TTC549 (cell line): Measurements from ENCODE around the gene PCF11.
"Not testable (repeated sequence)": the region's sequence is repeated elsewhere in the genome, so short reads cannot be mapped to it uniquely, and the experiment has no call there.

Source experiments
- FAIRE-seq: peaks from 2 replicates; lab custom pipeline; 2012; peaks lifted over from hg19 to GRCh38; lab: Jason Lieb, UNC

The PCF11 gene, protein sequence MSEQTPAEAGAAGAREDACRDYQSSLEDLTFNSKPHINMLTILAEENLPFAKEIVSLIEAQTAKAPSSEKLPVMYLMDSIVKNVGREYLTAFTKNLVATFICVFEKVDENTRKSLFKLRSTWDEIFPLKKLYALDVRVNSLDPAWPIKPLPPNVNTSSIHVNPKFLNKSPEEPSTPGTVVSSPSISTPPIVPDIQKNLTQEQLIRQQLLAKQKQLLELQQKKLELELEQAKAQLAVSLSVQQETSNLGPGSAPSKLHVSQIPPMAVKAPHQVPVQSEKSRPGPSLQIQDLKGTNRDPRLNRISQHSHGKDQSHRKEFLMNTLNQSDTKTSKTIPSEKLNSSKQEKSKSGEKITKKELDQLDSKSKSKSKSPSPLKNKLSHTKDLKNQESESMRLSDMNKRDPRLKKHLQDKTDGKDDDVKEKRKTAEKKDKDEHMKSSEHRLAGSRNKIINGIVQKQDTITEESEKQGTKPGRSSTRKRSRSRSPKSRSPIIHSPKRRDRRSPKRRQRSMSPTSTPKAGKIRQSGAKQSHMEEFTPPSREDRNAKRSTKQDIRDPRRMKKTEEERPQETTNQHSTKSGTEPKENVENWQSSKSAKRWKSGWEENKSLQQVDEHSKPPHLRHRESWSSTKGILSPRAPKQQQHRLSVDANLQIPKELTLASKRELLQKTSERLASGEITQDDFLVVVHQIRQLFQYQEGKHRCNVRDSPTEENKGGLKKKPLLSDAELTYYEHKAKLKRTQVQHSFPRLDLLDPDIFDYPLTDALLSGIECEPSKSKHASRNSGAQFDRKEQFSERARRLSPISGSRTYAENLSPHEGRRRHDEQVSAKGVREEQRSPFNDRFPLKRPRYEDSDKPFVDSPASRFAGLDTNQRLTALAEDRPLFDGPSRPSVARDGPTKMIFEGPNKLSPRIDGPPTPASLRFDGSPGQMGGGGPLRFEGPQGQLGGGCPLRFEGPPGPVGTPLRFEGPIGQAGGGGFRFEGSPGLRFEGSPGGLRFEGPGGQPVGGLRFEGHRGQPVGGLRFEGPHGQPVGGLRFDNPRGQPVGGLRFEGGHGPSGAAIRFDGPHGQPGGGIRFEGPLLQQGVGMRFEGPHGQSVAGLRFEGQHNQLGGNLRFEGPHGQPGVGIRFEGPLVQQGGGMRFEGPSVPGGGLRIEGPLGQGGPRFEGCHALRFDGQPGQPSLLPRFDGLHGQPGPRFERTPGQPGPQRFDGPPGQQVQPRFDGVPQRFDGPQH (N-terminal part only)

DNA sequence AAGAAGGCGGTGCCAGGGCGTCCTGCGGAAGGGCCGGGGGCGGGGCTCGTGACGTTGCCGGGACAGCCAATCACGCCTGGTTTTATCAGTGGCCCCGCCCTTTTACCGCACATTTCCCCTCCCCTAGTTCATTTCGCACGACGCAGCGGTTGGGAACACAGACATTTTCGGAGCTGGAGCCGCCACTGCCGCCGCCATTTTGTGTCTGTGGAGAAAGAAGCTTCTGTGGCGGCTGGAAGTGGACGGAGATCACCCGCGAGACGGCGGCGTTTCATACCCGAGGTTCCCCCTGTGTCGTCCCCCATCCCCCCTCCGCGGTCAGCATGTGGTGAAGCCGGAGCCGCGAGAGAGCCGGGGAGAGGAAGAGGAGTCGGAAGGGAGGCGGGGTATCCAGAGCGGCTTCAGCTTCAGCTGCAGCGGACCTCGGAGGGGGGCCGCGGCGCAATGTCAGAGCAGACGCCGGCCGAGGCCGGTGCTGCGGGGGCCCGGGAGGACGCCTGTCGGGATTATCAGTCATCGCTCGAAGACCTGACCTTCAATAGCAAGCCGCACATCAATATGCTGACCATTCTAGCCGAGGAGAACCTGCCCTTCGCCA, at the start of gene PCF11:
Gene PCF11 (plus strand): TSS at position 136 of the 598 bp plus-strand sequence. CDS start 309 bp downstream, at position 445.
- no peak for FAIRE-seq

DNA sequence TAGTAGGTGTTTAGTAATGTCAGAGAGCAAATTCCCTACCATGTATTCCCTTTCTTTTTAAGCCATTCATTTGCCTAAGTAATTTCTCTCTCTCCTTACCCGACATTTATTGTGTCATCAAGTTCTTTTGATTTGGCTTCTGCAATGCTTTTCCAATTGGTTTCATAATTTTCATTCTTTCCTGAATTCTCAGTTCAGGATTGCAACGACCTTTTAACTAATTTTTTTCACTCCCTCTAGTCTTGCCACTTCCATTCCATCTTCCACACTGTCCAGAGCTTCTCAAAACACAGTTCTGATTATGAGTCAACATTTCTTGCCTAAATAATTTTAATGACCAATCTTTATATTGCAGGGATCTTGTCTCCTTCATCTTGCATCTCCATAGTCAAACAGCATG, 44.0 kb upstream of the PCF11 start:
- FAIRE-seq = no peak

DNA sequence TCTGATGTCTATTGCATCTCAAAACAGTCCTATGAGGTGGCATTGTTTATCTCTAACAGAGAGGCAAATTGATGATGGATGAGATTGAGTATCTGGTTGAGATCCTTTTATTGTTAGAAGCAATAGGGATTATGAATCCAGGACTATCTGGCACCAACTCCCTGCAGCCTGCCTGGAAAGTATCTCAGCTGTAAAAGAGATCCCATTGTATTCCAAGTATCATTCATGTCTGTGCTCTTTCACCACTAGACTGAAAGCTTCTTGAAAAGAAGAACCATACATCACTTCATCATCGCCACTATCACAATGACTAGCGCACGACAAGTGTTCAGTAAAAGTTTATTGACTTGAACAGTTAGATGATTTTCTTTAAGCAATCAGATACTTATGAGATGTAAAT, 41.9 kb upstream of the PCF11 start:
- no peak for FAIRE-seq

DNA sequence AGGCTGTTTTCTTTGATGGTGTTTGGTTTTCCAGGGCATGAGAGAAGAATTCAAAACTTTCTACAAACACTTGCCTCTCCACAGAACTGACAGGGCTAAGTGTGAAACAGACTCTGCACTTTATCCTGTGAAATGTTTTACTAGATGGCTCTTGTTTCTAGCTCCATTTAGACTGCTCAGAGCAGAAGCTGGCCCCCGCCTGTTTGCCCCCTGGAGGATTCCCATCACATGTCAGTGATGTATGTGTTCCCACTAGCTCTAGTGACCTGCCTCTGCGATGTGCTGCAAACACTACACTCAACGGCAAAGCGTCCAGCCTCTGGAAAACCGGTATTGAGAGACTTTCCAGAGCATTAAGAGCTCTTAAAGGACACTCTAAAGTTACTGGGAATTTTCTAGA, 41.4 kb upstream of the PCF11 start:
- FAIRE-seq = no peak

DNA sequence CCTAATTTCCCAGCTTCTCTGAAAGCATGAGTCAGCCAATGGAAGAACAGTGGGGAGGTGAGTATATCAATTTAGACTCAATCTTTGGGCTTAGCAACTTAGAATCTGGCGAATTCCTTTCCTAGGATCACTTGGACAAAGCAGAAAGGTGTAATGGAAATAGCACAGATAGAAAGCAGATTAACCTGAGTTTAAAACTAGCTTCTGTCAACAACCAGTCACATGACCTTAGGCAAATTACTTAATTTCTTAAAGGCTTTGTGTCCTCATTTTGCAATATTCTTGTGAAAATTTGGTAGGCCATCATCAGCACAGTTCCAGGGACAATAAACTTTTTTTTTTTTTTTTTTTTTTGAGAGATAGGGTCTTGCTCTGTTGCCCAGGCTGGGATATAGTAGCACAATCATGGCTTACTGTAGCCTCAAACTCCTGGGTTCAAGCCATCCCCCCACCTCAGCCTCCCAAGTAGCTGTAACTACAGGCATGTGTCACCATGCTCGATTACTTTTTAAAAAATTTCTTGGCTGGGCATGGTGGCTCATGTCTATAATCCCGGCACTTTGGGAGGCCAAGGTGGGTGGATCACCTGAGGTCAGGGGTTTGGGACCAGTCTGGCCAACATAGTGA, 40.8 kb upstream of the PCF11 start:
- no peak for FAIRE-seq

DNA sequence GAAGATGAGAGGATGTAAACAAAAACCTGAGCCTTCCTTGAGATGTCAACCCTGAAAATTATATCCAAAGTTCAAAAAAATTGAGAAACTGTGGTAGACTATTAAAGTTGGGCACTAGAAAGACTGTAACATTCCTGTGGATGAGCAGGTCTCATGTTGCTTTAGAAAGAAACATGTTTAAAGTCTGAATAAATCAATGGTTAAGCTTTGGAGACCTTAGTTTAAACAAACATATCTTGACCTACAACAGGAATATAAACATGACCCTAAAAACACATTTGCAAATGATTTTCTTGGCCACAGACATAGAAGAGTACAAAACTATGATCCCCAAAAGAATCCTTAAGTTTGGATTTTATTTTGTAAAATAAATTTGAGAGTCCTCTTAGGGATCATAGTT, 38.1 kb upstream of the PCF11 start:
- FAIRE-seq = no peak

DNA sequence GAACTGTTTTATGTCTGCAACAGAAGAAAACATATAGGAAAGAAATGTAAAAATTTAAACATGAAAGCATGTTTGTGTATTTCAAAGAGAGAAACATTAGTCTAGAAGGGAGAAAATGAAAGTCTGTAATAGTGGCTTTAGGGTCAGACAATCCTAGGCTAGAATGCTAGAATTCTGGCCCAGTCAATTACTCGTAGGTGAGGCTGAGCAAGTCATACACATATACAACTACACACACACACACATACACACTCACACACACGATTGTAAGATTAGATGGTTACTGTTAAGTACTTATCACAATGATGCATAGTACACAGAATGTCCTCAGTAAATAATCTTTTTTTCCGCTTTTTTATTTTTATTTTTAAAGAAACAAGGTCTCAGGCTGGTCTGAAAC, 37.7 kb upstream of the PCF11 start:
- FAIRE-seq = no peak

DNA sequence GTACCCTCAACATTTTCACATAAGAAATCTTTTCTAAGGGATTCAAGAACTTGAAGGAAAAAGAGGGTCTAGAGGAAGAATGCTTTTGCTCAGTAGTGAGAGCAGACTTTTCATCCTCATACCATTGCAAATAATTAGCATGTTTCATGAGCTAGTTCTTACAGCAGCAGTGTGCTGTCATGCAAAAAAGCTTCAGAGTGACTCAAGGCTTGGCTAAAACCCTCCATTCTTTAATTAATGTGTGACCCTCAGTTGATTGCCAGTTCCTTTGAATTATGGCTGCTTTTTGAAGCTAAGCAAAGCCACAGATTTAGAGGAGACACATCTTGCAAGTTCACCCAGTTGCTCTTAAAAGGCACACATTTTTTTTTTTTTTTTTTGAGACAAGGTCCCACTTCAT, 36.6 kb upstream of the PCF11 start:
- FAIRE-seq = no peak

DNA sequence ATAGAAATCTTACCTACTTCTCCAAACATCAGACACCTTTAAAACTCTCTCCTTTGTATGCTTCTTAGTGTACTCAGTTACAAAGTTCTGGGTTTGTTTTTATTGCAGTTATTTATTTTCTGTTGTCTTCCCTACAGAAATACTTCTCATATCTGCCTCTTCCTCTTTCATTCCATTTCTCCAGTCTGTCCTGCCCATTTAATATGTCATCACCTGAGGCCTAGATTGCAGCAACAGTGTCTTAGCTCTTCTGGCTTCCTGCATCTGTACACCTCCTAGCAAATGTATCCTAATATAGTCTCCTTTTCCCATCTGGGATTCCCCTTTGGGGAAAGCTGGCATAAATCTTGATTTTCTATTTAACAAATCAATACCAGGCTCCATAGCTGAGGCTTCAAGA, 34.9 kb upstream of the PCF11 start:
- no peak for FAIRE-seq

DNA sequence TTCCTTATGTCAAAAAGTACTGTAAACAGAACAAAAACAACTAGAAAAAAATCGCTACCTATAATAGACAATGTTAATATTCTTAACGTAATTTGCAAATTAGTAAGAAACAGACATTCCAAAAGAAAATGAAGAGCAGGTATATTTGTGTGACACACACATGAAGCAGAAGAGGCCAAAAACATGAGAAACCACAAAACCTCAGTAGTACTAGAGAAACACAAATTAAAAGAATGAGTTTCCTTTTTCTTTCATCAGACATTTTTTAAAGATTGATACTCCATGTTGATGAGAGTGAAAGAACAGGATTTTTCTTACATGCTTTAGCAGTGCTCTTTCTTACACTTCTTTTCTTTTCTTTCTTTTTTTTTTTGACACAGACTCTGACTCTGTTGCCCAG, 34.2 kb upstream of the PCF11 start:
- FAIRE-seq = no peak

DNA sequence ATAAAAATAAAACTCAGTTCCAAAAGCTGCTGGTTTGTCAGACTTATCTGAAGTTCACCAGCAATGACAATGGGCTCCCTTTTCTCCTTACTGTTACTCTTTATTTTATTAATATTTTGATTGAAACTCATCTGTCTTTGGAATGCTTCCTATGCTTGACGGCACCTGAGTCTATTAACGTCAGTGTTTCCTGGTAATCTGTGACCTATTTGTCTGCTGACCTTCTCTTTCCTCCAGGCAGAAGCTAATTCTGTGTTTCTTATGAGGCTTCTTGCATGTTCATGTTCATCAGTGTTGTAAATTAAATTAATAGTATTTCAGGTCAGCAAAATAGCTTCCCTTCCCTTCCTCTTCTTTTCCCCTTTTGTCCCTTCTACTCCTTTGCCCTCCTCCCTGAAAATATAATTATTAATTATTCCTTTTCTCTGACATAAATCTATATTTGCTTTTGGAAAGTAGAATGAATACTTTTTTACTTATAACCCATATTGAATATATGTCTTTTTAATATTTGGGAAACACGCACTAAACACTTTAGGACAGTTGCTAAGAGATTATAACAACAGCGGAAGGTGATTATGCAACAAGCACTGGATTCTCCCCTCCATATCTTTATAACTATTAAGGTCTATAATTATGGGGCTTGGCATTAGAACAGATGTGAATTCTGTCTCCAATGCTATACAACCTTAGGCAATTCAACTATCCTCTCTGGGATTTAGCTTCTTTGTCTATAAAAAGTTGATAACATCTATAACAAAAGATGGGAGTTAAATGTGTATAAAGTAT, 32.1 kb upstream of the PCF11 start:
- FAIRE-seq = no peak

DNA sequence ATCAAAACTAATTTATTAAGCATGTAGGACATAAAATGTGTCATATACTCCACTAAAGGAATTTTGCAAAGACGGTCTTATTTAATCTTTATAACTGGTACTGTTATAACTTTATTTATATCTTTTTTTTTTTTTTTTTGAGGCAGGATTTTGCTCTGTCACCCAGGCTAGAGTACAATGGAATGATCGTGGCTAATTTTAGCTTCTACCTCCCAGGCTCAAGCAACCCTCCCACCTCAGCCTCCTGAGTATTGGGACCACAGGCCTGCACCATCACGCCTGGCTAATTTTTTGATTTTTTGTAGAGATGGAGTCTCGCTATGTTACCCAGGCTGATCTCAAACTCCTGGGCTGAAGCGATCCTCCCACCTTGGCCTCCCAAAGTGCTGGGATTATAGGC, 31.4 kb upstream of the PCF11 start:
- FAIRE-seq = no peak

DNA sequence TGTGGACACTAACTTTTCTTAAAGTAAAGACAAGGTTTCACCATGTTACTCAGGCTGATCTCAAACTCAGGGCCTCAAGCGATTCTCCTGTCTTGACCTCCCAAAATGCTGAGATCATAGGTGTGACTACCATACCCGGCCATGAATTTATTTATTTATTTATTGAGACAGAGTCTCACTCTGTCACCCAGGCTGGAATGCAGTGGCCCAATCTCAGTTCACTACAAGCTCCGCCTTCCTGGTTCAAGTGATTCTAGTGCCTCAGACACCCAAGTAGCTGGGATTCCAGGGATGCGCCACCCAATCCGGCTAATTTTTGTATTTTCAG, 29.7 kb upstream of the PCF11 start:
- FAIRE-seq = no peak

DNA sequence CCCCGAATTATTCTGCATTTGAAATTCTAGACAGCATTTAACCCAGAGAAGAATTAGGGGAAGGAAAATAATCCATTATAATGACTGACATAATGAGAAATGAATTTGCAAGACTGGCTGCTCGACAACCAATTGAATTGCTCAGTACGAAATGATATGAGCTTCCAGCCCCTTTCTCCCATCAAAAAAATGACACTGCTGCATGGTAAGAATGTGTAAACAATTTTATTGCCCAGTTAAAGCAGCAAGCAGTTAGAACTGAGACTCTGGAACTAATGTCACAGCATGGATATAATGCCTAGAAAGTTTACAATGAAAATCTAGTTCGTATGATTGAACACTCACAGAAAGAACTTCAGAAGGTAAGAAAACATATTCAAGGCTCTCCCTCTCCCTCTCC, 24.7 kb upstream of the PCF11 start:
- no peak for FAIRE-seq

DNA sequence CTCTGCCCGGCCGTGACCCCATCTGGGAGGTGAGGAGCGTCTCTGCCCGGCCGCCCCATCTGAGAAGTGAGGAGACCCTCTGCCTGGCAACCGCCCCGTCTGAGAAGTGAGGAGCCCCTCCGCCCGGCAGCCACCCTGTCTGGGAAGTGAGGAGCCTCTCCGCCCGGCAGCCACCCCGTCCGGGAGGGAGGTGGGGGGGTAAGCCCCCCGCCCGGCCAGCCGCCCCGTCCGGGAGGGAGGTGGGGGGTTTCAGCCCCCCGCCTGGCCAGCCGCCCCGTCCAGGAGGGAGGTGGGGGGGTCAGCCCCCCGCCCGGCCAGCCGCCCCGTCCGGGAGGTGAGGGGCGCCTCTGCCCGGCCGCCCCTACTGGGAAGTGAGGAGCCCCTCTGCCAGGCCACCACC, 23.7 kb upstream of the PCF11 start:
- not testable (repeated sequence) for FAIRE-seq

DNA sequence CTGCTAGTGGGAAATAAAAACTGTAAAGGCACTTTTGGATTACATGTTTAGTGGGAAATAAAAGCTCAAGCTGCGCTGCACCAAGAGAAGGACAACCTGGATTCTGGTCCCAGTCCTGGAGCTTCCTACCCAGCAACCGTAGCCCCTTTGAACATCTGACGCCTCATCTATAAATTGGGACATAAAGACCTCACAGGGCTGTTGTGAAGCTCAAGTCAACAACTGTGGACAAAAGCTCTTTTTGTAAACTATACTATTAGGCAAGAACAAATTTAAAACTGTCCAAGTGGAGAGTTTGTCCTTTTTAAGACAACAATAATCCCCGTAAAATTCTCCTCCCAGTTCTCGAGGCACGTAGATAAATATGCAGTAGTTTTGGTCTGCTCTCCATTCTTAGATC, 17.6 kb upstream of the PCF11 start:
- FAIRE-seq = no peak

DNA sequence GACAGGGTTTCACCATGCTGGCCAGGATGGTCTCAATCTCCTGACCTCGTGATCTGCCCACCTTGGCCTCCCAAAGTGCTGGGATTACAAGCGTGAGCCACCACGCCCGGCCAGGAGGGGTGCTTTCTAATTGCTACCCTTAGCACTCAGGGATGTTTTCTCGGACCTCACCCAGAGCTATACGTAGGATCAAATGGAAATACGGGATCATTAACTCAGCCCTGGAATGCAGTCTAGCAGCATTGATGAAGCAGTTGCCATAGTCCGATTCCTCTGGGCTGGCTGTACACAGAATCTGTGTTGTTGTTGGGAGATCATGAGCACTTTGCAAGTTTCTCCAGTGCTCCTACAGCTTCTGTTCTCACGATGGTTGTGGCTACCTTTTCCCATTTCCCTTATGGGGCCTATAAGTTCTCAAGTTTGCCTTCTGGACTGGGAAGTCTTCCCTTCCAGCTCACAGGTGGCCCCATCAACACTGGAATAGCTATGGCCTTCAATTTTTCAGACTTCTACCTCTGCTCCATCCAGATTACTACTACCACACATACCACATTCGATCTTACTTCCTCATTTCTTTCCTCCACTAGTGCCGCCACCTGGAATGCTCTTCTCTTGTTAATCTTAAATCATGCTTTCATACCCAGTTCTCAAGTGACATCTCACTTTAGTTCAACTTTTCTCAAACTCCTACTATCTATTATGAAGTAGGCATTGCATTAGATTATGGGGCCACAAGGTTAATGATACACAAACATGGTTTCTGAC, 16.1 kb upstream of the PCF11 start:
- FAIRE-seq = no peak

DNA sequence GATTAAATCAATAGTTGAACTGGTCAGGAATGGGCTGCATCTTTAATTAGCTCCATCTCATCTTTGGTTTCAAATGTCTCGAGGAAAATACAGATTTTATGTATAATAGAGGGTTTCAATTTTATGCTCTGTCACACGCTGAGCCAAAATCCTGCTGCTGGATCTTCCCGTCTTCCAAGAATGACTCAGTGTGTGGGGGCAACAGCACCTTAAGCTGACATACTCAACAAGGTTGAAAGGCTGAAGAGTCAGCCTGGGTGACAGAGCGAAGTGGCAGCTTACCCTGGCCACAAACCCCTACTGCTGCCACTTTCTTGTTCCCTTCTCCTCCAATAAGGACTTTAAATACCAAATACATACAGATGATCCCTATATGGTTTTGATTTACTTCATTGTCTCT, 9.0 kb upstream of the PCF11 start:
- no peak for FAIRE-seq

DNA sequence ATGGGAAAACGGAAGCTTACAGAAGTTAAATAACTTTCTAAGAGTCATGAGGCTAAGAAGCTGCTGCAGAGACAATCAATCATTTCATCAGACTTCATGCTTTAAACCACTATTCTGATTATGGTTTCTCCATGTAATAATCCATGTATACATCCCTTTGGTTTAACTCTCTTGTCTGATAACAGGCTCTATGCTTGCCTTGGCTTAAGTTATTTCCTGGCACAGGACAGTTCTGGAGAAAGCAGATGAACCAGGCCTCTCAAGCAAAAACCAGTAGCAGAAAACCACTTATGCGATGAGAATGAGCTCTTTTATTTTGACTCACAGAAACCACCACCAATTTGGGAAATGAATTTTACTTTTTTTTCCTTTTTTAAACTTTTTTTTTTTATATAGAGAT, 6.5 kb upstream of the PCF11 start:
- FAIRE-seq = no peak

DNA sequence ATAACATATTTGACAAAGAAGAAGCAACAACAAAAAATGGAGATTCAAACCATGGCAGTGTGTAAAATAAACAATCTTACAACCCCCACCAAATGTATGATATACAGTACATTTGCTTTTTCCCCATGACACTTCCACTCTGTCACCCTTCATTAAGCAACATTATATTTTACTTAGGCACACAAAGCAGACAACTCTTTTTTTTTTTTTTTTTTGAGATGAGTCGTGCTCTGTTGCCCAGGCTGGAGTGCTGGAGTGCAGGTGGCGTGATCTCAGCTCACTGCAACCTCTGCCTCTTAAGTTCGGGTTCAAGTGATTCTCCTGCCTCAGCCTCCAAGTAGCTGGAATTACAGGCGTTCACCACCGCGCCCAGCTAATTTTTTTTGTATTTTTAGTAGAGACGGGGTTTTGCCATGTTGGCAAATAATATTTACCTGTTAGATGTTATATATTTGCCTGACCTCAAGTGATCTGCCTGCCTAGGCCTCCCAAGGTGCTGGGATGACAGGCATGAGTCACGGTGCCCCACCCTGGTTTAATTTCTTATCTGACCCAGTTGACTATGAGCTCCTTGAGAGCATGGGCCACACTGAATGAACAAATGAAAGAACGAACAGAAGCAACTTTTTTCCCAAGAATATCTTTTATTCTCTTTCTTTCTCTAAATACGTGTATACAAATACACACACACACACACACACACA, 5.5 kb upstream of the PCF11 start:
- no peak for FAIRE-seq
